GM18505 (cell line): Measurements from ENCODE around the gene ASTN1.

ENCODE experiments used
- ATAC-seq: cut with Tn5 transposase; IDR thresholded peaks from one replicate; pipeline ENCODE4 v1.9.1; 2021; ENCODE audit not compliant: unreplicated experiment
- POLR2A ChIP-seq: IDR thresholded peaks from 4 replicates; pipeline ENCODE4 v1.6.1; 2011; ENCODE audit warnings: borderline replicate concordance; ENCODE audit not compliant: insufficient read depth, insufficient read length; ENCODE audit errors: extremely low read depth

The ASTN1 gene

DNA sequence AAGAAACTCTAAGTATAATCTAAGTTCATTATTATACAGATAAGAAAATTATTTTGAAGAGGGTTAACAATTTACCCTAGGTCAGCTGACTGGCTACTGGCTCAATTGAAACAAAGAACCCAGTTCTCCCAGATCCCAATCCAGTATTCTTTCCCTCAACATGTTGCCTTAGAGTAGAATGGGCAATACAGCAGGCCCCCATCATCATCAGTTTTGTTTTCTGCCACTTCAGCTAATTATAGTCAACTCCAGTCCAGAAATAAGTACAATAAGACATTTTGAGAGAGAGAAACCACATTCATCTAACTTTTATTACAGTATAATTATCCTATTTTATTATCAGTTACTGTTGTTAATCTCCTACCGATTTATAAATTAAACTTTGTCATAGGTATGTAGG is 241.2 kb downstream of the ASTN1 start:
- no peak for ATAC-seq
- TF ChIP-seq POLR2A: no peak

GRCh38 chr1:176919386-176920378 is 244.8 kb downstream of the ASTN1 start:
- no peak for TF ChIP-seq POLR2A
- ATAC-seq: no peak

- TF ChIP-seq POLR2A: no peak
- ATAC-seq: no peak
Measured at GRCh38 chr1:176905648-176906047, 258.9 kb downstream of the ASTN1 start.

DNA sequence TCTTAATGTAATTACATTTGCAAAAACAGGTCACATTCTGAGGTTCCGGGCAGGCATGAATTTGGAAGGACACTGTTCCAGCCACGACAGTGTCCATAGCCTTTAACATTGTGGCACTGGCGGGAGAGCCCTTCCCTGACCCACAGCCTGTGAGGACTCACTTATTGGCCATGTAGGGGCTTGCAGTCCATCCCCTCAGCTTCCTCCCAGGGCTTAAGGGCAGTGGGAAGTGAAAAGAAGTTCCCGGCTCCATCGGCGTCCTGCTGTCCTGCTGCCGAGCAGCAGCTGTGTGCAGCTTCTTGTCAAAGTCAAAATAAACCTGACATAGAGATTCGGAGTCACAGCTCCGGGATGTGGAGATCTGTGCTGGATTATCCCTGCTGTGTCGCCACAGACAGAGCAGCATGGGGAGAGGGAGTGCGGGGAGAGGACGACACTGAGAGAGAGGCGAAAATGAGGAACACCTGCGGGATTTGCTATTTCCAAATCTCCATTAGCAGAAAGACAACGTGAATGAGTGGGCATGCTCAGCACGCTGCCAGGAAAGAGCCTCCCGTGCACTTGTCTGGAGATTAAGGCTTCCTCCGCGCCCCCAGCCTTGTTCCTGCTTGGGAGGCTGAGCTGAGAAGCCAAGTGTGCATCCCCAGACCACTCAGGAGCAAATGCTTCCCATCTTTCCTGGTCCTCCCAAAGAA is 260.3 kb downstream of the ASTN1 start:
- no peak for TF ChIP-seq POLR2A
- no peak for ATAC-seq

GRCh38 chr1:176903474-176903873 is 261.0 kb downstream of the ASTN1 start:
- no peak for ATAC-seq
- TF ChIP-seq POLR2A: no peak

GRCh38 chr1:176899321-176899720 is 265.2 kb downstream of the ASTN1 start:
- no peak for ATAC-seq
- no peak for TF ChIP-seq POLR2A

- no peak for TF ChIP-seq POLR2A
- no peak for ATAC-seq
Measured at GRCh38 chr1:176897350-176898236, 266.9 kb downstream of the ASTN1 start.

DNA sequence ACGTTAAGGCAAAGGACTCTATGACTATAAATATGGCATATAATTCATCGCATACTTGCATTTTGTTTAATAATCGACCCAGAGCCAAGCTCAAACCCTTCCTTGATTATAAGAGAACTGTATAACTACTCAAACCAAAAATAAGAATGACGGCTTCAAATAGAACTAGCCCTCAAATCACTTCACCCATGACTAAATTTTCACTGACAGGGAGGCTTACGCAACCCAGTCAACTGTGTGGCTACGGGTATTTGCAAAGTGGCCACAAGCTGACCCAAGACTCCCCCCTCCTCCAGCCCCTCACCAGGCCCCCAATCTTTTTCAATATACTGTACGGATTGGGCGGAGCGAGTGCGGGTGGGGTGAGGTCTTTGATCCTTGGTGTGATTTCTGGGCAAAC is 268.3 kb downstream of the ASTN1 start:
- no peak for ATAC-seq
- no peak for TF ChIP-seq POLR2A

DNA sequence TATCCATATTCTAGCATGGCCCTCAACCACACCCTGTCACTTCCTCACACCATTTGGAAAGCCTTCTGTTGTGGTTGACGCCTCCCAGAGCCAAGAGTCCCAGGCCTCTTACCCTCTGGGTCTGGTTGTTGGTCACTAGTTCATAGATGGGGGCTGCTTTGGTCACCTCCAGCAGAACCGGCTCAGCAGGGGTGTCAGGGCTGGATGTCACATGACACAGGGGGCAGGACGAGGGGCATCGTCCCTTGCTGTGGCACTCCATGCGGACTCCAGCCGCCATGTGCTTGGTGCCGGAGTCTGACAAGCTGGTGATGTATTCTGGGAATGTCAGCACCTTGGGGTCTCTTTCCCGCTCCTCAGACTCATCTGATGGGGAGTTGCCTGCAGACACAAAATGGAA is 270.1 kb downstream of the ASTN1 start:
- no peak for TF ChIP-seq POLR2A
- no peak for ATAC-seq

DNA sequence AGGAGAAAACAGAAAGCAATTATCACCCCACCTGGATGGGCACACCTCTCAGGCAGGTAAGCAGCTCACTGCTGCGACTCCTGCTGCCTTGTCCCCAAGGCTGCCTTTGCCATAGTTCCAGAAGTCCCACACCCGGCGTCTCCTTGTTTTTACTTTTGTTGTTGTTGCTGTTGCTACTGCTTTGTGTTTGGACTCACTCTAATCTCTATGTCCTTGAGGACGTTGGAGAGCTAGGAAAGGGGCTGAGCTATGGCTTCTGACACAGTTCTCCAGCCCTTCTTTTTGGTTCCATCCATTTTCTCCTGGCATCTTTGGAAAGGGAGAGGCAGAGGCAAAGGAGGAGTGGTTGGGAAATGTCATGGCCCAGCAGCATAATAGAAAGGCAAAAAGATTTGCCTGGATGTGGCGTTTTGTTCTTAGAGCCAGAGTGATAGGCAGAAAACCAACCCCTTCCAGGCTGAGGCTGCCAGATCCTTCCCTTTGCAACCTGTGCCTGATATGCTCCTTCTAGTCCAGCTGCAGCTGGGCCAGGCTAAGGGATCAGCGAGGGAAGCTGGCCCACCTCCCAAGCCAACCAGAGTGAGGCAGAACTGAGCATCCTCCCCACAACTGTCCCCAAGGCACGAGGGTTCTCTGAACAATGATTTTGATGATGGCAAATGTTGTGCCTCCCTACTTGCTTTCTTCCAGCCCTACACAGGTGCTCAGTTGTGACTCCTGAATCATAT is 270.7 kb downstream of the ASTN1 start:
- ATAC-seq: no peak
- TF ChIP-seq POLR2A: no peak

DNA sequence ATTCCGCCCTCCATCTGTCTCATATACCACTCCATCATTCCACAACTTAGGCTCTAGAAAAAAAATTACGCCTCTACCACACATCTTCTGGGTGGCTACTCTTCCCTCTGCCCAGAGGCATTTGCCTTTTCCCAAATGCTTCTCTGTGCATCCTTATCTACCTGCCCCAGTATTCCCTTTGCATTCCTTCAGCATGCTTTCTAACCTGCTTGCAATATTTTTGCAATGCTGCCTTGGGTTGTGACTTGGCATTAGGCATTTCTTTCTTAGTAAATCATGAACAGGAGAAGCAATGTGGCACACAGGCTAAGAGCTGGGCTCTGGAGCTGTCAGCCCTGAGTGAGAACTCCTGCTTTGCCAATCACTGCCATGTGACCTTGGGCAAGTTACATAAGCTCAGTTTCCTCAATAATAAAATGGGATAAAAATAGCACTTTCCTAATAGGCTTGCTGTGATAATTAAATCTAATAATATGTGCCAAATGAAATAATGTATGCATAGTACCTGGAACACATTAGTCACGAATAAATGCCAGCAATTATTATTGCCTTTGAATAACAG is 276.0 kb downstream of the ASTN1 start:
- no peak for ATAC-seq
- no peak for TF ChIP-seq POLR2A

DNA sequence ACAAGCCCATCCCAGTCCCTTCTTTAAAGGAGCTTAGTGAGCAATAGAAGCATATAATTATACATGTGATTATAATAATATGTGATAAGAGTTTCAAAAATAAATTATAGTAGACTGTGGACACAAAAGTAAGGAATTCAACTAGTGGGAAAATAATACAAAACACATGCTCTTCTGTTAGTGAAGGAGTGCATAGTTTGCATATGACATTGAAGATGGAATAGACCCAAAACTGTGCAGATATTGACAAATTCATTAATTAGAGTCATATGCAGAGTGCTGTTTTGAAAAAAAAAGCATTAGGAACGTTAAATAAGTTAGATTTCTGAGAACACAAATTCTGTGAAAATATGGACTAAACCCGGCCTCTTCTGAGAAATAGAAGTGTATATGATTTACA is 278.8 kb downstream of the ASTN1 start:
- no peak for TF ChIP-seq POLR2A
- no peak for ATAC-seq
